HG03066 (cell line): ENCODE data around the gene SRSF3.
"Not testable (repeated sequence)": the region's sequence is repeated elsewhere in the genome, so short reads cannot be mapped to it uniquely, and the experiment has no call there.

Experiments
- ATAC-seq: cut with Tn5 transposase; IDR thresholded peaks from one replicate; pipeline ENCODE4 v1.9.1; 2021; ENCODE audit warnings: low read depth; ENCODE audit not compliant: unreplicated experiment

Gene SRSF3

GRCh38 chr6:36603222-36604089 lies 9.3 kb downstream of the SRSF3 start:
- no peak for ATAC-seq

GRCh38 chr6:36604090-36605060 lies 10.2 kb downstream of the SRSF3 start:
- ATAC-seq = no peak

DNA sequence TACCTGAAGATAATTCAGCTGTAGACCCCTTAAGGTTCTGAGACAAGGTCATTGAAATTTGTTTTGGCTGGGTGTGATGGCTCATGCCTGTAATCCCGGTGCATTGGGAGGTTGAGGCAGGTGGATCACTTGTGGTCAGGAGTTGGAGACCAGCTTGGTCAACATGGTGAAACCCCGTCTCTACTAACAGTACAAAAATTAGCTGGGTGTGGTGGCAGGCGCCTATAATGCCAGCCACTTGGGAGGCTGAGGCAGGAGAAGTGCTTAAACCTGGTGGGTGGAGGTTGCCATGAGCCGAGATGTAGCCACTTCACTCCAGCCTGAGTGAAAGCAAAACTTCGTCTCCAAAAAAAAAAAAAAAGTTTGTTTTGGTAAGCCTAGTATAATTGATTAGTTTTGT lies 11.0 kb downstream of the SRSF3 start:
- no peak for ATAC-seq

DNA sequence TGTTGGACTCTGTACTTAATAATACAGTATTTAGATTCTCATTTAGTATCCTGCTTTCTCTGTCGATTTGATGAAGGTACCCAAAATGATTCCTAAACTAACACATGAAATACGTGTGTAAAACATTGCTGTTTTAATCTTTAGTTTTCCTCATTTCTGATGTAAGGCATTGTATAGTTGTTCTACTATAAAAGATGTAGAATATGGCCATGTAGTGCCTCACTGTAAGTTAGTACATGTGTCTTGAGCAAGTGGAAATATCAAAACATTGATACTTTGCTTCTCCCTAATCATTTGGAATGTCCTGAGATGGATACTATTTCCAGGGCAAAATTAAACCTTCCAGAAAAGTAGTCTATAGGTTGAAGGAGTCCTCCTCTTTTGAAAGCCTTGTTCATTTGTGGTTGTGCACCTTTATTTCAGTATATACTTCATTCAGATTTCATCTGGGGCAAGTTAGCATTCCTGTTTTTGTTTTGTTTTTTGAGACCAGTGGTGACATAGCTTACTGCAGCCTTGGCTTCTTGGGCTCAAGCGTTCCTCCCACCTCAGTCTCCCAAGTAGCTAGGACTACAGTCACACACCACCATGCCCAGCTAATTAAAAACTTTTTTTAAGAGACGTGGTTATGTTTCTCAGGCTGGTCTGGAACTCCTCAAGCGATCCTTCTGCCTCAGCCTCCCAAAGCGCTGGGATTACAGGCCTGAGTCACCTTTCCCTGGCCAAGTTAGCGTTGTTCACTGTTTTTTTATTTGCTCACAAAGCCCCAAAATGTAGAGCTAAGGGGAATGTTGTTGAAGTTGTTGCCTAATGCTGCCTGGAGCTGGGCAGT lies 11.6 kb downstream of the SRSF3 start:
- no peak for ATAC-seq

DNA sequence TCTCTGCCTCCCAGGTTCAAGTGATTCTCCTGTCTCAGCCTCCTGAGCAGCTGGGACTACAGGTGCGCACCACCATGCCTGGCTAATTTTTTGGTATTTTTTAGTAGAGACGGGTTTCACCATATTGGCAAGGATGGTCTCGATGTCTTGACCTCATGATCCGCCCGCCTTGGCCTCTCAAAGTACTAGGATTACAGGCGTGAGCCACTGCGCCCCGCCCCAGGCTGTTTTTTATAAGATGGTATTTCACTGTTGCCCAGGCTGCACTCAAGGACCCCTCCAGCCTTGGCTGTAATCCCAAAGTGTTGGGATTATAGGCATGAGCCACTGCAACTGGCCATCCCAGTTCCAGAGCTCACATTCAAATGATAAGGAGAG lies 13.1 kb downstream of the SRSF3 start:
- ATAC-seq = not testable (repeated sequence)

DNA sequence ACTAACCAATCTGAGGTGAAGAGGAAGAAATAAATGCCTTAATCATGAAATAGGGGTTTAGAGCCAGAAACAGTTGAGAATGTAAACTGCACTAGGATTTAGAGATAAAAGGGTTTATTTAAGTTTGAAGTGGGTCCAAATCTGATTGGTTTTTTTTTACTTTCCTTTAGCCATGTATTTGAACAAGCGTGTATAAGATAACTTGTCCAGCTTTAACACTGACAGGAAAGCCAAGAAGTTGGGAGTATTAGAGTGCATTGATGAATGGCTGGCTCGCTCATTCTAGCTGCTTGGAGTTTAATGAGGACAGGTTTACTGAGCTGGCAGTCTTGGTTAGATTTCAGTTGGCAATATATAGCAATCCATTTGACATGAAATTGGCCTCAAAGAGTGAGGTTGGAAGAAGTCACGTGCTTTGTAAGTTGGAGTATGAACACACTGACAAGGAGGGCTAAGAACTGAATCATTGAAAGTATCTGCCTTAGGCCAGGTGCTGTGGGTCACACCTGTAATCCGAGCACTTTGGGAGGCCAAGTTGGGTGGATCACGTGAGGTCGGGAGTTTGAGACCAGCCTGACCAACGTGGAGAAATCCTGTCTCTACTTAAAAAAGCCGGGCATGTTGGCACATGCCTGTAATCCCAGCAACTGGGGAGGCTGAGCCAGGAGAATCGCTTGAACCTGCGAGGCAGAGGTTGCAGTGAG lies 13.7 kb downstream of the SRSF3 start:
- ATAC-seq = no peak

- no peak for ATAC-seq
These were observed 14.8 kb downstream of the SRSF3 start for GRCh38 chr6:36608788-36609563.

DNA sequence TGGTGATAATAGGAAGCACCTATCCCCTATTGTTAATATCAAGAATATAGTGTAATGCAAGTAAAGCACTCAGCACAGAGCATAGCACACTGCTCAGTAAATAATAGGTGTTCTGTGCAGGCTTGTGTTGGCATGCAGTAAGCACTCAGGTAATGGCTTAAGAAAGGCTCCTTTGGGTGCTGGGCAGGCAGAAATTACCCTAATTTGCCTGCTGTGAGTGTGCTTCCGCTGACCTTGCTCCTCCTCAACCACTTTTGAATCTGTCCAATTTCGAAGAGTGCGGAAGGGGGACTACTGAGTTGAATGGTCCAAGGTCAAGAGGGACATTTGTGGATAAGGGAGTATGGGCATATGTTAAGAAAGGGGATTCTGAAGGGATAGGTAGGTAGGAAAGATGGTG lies 15.4 kb downstream of the SRSF3 start:
- no peak for ATAC-seq

GRCh38 chr6:36610041-36610955 lies 16.1 kb downstream of the SRSF3 start:
- no peak for ATAC-seq

- no peak for ATAC-seq
These were observed 16.8 kb downstream of the SRSF3 start for GRCh38 chr6:36610956-36611336.

DNA sequence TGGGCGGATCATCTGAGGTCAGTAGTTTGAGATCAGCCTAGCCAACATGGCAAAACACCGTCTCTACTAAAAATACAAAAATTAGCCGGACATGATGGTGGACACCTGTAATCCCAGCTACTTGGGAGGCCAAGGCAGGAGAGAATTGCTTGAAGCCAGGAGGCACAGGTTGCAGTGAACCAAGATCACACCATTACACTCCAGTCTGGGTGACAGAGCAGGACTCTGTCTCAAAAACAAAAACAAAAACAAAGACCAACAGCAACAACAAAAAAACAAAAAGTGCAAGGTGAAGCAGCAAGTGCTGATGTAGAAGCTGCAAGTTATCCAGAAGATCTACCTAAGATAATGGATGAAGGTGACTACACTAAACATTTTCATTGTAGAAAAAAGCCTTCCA lies 17.5 kb downstream of the SRSF3 start:
- not testable (repeated sequence) for ATAC-seq

- ATAC-seq = no peak
These were observed 18.0 kb downstream of the SRSF3 start for GRCh38 chr6:36612101-36612625.

- ATAC-seq = no peak
These were observed 19.2 kb downstream of the SRSF3 start for GRCh38 chr6:36613200-36613995.

DNA sequence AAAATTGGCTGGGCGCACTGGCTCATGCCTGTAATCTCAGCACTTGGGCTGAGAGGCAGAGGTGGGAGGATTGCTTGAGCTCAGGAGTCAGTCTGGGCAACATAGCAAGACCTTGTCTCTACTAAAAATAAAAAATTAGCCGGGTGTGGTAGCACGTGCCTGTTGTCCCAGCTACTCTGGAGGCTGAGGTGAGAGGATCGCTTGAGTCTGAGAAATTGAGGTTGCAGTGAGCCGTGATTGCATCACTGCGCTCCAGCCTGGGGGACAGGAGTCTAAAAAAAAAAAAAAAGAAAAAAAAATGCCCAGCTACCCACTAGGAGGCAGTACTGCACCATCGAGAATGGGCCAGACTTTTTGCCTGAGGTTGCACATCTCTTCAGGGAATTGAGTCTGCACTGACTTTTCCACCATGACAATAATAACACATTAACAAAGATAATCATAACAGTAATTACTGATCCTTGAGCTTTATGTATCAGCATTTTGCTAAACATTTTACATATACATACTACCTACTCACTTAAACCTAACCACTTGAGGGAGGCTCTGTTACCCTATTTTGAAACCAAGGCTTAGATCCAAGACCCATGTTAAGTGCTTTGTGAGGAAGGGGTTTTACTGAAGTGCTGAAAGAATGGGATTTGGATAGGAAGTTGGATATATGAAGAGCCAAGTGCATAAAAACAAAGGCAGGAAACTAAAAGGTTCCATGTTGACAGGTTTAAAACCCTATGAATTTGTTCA lies 21.0 kb downstream of the SRSF3 start:
- ATAC-seq = no peak

DNA sequence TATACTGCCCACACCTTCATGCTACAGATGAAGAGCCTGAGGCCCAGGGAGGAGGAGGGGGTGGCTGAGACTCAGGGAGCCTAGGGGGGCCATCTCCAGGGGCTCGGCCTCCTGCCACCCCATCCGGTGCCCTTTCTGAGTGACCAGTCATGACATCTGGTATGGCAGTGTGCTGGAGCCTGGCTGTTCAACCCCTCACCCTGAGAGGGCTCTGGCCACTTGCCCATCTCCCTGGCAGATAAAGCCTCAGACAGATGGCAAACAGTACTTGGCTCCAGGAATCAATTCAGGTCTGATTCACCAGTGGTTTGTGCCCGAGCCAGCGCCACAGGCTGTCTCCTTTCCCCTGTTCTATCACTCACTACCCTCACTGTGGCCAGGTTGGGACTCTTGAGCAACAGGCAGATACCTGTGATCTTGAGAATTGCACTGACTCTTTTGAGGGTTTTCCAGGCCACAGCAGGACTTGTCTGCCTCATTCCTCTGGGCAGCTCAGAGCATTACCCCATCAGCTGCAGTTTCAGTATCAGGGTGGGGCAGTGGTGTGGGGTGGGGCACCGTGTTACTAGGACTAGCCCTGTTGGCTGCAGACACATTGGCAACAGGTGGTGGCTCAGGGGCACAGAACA lies 22.8 kb downstream of the SRSF3 start:
- no peak for ATAC-seq
